ENCODE results near the gene YJEFN3.

The YJEFN3 gene

DNA sequence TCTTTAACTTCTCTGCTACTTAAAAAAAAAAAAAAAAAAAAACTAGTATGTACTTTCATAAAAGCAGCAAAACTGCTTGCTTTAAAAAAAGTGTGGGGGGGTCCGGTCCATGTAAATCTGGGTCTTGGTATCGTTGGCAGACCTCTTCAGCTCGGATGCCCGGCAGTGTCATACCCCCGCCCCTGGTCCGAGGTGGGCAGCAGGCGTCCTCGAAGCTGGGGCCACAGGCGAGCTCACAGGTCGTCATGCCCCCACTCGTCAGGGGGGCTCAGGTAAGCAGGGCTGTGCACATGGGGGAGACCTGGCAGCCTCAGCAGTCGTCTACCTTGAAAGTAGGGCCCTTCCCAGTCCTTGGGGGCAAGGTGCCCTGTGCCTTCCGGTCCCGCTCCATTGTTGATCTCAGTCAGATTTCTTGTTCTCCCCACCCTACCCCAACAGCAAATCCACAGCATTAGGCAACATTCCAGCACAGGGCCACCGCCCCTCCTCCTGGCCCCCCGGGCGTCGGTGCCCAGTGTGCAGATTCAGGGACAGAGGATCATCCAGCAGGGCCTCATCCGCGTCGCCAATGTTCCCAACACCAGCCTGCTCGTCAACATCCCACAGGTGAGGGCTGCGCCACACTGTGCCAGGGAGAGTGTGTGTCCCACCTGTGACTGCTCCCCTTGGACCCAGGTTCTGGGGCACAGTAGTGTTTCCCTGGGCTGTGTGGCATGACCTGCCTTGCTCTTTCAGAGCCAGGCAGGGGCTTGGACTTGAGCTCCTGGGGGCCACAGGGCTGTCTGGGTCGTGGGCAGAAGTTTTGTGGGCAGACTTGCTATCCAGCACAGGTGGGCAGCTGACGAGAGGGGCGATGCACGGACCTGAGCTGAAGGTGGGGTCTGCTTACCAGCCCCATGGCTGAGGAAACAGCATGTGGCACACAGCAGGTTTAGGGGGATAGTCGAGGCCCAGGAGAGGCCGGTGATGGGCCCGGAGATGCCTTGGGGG lies 32.8 kb upstream of the YJEFN3 start:
- DNase-seq (ENCODE audit: extremely low read depth in 1 of 2, low read depth in 1 of 2): no peak

DNA sequence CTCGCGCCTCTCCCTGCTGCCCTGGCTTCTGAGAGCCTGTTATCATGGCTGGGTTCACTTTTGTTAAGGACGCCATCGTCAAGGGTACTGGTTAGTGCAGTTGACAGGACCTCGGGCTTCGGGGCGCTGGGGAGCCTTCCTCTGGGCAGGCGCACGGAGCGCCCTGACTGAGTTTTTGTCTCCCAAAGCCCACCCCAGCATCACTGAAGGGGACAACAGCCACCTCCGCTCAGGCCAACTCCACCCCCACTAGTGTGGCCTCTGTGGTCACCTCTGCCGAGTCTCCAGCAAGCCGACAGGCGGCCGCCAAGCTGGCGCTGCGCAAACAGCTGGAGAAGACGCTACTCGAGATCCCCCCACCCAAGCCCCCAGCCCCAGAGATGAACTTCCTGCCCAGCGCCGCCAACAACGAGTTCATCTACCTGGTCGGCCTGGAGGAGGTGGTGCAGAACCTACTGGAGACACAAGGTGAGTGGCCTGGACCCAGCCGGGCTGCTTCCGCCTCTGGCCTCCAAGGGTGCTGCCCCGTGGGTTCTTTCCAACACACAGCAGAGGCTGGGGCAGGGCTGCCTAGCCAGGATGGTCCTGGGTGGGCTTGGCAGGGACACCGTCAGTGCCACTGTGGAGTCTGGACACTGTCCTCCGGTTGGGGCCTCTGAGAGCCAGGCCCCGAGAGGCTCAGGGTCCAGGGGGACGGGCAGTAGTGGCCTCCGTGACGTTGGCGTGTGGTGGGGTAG lies 30.3 kb upstream of the YJEFN3 start:
- DNase-seq (ENCODE audit: extremely low read depth in 1 of 2, low read depth in 1 of 2): no peak

DNA sequence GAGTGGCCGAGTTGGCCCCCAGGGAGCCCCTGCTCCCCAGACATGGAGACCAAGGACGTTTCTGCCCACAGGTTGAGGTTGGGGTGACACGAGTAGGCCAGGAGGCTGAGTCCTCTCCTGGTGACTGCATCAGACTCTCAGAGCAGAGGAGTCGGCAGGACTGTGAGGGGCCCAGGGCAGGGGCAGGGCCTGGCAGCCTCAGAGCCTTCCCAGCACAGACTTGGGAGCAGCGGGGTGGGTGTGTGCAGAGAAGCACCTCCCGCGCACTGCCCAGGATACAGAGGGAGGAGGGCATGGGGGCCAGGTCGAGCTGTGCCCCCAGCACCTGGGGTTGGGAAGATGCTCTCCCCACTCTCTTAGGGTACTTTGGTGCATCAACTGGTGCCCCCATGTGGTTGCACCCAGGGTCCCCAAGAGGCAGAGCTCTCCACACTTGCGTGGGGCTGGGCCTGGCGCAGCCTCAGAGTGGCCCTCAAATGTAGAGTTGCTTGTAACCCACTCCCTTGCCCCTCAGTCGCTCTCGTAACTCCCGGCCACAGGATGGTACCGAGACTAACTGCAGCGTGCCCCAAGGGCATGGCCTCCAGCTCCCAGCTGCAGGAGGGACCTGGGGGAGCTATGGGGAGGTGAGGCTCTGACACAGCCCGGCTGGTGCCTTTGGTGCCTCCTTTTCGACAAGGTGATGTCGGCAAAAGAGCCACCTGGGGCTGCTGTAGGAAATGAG lies 29.3 kb upstream of the YJEFN3 start:
- DNase-seq (ENCODE audit: extremely low read depth in 1 of 2, low read depth in 1 of 2): no peak

DNA sequence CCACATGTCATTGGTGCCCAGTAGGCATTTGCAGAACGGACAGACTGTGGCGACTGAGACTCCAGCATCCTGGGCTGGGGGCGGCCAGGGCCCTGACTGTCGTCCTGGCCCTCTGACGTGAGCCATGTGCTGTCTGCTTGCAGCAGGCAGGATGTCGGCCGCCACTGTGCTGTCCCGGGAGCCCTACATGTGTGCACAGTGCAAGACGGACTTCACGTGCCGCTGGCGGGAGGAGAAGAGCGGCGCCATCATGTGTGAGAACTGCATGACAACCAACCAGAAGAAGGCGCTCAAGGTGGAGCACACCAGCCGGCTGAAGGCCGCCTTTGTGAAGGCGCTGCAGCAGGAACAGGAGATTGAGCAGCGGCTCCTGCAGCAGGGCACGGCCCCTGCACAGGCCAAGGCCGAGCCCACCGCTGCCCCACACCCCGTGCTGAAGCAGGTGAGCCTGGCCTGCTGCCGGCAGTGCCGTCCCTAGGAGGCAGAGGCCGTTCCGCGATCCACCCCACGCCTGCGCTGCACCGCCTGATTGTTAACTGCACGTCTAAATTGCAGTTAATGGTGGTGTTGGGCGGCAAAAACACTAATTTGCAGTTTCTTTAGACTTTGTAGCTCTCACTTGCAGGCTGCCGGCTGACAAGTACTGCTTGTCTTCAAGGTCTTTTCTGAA lies 27.6 kb upstream of the YJEFN3 start:
- DNase-seq (ENCODE audit: extremely low read depth in 1 of 2, low read depth in 1 of 2): no peak

DNA sequence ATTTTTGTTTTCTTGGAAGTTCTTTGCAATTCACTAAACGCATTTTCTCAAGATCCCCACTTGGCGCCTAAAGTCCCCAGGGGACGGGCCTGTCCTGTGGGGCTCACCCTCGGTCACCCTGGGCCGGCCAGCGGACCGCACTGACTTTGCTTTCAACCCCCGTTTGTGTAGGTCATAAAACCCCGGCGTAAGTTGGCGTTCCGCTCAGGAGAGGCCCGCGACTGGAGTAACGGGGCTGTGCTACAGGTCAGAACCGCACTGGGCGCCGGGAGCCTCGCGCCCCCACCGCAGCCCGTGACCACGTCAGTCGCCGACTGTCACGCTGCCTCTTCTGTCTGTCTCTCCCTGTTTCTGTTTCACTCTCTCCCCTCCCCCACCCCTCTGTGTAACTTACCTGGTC lies 26.9 kb upstream of the YJEFN3 start:
- DNase-seq (ENCODE audit: extremely low read depth in 1 of 2, low read depth in 1 of 2): no peak

DNA sequence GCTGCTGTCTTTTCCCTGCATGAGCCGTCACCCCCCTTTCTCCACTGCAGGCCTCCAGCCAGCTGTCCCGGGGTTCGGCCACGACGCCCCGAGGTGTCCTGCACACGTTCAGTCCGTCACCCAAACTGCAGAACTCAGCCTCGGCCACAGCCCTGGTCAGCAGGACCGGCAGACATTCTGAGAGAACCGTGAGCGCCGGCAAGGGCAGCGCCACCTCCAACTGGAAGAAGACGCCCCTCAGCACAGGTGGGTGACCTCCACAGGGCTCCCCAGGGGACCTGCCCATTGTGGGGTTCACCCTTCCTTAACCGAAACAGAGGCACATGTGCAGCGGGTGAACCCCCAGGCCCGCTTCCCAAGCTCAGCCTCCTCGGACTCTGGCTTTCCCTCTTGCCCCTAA lies 26.4 kb upstream of the YJEFN3 start:
- DNase-seq (ENCODE audit: extremely low read depth in 1 of 2, low read depth in 1 of 2): no peak

DNA sequence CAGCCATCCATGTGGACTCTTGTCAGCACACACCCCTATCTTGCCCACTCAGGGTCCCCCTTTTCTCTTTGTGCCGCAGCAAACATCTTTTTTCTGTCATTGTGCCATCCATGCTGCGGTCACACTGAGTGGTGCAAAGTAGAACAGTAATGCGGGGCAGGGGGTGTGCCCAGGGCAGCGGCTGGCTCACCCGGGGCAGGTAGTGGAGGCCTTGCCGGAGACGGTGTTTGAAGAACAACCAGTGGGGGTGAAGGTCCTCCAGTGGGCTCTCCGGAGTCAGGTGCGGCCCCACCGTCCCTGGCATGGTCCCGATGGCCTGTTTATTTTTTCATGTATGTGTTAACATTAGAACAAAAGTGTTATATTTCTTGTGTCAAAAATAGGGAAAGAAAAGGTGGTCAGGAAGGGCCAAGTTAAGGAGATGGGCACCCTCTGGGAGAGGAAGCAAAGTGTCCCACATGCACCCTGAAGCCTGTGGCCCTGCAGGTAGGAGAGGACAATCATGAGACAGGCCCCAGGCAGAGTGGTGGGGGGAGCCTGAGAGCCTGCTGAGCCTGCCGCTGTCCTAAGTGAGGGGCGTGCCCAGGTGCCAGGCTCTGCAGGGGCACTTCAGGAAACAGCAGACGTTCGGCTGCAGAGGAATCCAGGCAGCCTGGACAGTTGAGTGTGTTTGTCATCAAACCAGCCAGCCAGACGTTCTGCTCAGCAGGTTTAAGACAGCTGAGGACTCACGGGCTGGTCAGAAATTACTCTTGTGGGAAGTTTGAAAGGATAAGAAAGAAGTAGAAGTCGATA lies 25.7 kb upstream of the YJEFN3 start:
- DNase-seq (ENCODE audit: extremely low read depth in 1 of 2, low read depth in 1 of 2): no peak

DNA sequence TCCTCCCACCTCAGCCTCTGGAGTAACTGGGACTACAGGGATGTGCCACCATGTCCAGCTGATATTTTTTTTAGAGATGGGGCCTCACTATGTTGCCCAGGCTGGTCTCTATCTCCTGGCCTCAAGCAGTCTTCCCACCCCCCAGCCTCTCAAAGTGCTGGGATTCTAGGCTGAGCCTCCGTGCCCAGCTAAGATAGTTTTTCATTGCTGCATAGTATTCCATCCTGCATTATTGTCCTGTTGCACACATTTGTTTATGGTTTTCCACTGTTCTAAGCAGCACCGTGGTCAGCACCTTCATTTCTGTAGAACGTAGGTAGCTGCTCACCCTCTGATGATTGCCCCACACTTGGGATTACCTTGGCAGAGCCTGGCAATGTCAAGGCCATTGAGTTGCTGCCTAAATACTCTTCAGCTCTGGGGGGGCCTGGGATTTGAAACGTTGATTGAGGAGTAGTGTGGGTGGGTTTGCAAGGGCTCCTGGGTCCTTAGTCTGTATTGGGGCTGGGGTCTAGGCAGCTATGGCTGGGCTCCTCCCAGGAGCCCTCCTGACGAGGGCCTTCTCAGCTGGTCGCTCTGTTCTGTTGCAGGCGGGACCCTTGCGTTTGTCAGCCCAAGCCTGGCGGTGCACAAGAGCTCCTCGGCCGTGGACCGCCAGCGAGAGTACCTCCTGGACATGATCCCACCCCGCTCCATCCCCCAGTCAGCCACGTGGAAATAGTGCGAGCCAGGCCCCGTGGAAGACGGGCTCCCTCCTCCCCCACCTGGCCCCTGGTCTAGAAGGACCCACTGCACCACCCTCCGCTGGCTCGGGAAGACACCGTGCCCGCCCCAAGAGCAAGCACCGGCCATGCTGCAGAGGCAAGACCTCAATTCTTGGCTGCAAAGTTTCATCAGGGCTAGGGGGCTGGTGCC lies 23.7 kb upstream of the YJEFN3 start:
- no peak for DNase-seq (ENCODE audit: extremely low read depth in 1 of 2, low read depth in 1 of 2)

DNA sequence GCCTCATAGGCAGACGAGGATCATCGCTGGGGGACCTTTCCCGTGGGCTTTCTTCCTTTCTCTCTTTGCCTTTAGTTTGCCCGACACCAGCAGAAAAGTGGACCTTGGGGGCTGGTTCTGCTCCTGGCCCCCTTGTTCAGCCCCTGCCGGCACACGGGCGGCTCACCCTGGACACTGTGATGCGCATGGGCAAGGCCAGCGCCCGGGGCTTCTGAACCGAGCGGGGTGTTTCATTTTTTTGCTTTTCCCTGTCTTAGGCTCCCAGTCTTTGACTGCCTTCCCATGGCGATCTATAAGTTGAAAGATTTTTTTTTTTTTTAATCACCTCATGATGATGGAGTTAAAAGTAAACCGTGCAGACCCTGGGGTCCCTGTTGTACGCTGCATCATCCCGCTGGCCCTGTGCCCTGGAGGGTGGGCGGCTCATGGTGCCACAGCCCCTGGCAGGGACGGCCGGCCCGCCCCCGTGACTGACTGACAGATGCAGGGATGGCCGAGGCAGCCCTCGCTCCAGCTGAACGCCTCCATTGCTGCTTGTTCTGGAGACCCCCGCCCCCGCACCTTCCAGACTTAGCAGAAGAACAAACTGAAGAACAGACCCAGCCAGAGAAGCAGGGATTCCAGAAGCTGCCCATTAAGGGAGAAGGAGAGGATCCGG lies 22.9 kb upstream of the YJEFN3 start:
- DNase-seq (ENCODE audit: extremely low read depth in 1 of 2, low read depth in 1 of 2): no peak

DNA sequence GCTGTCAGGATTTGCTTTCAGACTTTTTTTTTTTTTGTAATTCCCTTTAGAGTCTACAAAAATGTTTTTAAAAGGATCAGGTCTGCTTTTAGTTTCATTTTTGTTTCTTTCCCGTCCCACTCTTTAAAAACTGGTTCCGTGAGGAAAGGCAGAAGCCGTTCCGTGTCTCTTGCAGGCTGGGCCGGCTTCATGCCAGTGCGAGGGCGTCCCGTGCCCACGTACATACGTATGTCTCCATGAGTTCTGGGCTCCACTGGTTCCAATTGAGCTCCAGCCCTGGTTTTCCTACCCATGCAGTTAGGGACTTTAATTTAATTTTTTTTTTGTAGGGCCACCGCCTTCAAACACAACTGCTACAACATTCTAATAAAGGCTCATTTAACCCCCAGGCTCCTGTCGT lies 22.1 kb upstream of the YJEFN3 start:
- no peak for DNase-seq (ENCODE audit: extremely low read depth in 1 of 2, low read depth in 1 of 2)

DNA sequence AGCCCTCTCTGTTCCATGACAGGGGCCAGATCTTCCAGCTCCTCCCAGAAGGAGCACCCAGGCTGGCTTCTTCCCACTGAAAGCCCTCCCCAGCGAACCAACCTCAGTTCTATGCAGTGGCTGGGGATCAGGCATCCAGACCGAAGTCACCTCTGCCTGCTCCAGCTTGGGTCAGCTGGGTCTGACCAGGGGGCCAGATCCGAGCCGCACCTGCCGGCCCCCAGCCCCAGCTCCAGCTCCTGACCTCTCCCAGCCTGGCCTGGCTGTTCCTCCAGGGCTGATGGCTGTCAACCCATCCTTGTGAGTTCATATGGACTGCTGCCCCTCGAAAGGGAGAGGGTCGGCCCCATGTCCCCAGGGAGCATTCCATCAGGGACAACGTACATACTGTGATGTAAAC lies 21.4 kb upstream of the YJEFN3 start:
- DNase-seq (ENCODE audit: extremely low read depth in 1 of 2, low read depth in 1 of 2): no peak

DNA sequence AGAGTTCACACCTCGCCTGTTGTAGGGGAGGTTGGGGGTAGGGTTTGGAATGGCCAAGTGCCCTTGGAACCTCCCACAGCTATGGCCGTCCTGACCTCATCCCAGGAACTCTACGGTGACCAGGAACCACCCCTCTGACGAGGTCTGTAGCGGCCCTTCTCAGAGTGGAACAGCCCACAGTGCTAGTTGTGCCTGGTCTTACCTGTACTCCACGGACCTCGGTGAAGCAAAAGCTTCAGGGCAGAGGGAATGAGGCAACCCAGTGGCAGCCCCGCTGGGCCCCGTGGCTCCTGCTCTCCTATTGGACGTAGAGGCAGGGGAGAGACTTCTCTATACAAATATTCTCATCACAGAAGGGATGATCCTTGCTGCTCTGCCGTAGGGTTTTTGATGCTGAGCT lies 20.5 kb upstream of the YJEFN3 start:
- no peak for DNase-seq (ENCODE audit: extremely low read depth in 1 of 2, low read depth in 1 of 2)

DNA sequence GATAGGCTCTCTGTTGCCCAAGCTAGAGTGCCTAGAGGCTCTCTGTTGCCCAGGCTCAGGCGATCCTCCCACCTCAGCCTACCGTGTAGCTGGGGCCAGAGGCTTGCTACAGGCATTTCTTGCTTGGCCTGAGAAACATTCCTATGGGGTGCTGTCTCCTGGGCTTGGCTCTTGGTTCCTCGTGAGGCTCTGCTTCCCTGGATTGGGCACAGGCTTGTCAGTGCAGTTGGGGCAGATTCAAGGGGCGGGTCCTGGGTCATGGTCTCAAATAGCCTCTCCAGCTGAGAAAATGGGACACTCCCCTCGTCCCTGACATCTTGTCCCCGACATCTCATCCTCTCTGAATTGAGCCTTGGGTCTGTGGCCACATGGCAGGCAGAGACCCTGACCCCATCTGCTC lies 18.3 kb upstream of the YJEFN3 start:
- DNase-seq (ENCODE audit: extremely low read depth in 1 of 2, low read depth in 1 of 2): no peak

GRCh38 chr19:19513682-19514081 lies 15.0 kb upstream of the YJEFN3 start:
- DNase-seq (ENCODE audit: extremely low read depth in 1 of 2, low read depth in 1 of 2): no peak

DNA sequence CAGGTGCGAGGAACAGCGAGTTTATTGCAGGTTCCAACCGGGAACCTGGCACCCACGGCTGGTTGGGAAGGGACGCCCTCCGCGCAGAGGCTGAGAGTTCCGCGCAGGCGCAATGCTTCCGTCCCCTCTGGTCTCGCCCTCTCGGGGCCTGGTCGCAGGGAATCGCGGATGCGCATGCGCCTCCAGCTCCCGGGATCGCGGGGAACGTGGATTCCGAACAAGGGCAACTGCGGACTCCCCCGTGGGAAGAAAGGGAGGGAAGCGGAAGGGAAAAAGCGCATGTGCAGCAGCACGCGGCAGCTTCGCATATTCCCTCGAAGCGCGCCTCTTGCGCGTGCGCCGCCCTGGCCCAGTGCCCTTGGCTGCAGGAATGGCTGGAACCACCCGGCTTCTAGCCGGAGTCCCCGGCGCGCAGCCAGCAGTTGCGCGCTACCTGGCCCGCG lies 14.5 kb upstream of the YJEFN3 start:
- DNase-seq (ENCODE audit: extremely low read depth in 1 of 2, low read depth in 1 of 2): no peak

- no peak for DNase-seq (ENCODE audit: extremely low read depth in 1 of 2, low read depth in 1 of 2)
Observed at GRCh38 chr19:19514881-19515641, 13.7 kb upstream of the YJEFN3 start, which contains the start of gene TSSK6. Gene TSSK6, minus strand, starts transcription at chr19:19515548. Its CDS starts 121 bp downstream, at chr19:19515427.

DNA sequence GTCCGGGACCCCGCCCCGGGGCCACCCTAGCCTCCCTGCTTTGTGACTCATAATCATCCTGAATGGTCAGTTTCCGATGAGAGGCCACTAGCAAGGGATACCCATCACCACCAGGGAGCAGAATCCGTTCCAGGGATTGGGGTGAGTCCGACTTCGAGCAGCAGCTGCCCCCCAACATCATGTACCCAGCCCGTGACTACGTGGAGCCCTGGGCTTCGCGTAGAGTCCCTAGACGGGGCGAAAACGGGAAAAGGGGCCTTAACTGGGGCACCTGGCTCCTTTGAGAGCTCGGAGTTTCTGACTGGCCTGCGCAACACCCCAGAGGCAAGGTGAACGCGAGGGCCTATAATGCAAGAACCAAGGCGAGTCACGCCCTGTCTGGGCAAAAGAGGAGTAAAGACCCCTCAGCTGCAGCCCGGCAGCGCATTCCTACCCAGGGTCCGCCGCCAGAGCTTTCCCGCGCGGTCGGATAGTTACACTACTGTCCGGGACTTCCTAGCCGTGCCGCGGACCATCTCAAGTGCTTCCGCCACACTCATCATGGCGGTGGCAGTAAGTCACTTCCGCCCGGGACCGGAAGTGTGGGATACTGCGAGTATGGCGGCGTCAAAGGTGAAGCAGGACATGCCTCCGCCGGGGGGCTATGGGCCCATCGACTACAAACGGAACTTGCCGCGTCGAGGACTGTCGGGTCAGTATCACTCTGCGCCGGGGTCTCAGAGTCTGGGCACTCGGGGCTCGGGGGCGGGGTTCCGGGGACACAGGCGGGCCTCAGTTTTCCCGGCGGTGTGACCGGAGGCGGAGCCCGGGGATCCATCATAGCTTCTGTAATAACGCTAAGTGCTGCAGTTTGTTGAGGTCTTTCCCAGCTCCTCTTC lies 12.8 kb upstream of the YJEFN3 start, which contains the start of gene NDUFA13:
TSS of gene NDUFA13 (plus strand) at position 584 of the 878 bp plus-strand sequence. CDS start at position 598, 14 bp downstream.
- peak; percentile 82 to 88 for DNase-seq (ENCODE audit: extremely low read depth in 1 of 2, low read depth in 1 of 2)

All from activated CD8-positive, alpha-beta memory T cell treated with anti-CD3 and anti-CD28 coated beads for 1 hour (primary cell).